GM19455 (cell line): ENCODE results near the gene ZC3H12A.
"Not testable (repeated sequence)": the region's sequence is repeated elsewhere in the genome, so short reads cannot be mapped to it uniquely, and the experiment has no call there.

Experiments used
- ATAC-seq: cut with Tn5 transposase; IDR thresholded peaks from one replicate; pipeline ENCODE4 v1.9.1; 2021; ENCODE audit not compliant: unreplicated experiment

ZC3H12A gene

DNA sequence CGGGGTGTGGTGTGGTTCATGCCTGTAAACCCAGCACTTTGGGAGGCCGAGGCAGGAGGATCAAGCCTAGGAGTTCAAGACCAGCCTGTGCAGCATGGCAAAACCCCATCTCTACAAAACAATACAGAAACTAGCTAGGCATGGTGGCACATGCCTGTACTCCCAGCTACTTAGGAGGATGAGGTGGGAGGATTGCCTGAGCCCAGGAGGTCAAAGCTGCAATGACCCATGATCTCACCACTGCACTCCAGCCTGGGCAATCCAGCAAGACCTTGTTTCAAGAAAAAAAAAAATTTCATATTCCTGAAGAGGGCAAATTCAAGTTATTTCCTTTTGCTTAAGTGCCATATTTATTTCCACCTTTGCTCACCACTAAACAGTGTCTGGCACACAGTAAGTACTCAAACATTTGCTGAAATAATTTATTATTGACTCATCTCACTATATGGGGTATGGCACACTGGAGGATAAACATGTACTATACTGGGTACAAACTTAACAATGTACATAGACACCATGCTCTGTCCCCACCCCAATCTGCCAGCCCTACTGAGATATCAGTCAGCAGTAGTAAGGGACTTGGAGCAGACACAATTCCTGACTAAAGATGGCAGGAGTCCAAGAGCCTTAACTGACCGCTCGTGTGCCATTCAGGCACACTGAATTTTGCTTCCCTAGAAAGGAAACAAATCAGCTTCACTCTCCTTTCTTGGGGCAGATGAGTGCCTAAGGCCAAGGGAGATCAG, 24.7 kb downstream of the ZC3H12A start:
- ATAC-seq: no peak

DNA sequence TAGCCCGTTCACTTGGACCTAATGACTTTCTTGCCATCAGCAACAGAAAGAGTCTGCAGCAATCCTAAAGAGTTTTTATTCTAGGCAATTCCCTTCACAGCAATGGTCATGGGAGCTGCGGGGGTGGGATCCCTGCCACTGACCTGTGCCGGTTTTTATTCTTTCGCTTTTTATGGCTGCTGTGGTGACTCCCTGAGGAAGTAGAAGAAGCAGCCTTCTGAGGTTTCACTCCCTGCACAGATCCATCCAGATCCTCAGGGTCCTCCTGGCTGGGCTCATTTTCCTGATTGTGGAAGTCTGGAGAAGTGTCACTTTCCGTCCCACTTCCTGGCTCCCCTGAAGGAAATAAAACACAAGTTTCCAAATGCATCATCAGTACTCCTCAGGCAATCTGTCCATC, 27.3 kb downstream of the ZC3H12A start:
- ATAC-seq: no peak

DNA sequence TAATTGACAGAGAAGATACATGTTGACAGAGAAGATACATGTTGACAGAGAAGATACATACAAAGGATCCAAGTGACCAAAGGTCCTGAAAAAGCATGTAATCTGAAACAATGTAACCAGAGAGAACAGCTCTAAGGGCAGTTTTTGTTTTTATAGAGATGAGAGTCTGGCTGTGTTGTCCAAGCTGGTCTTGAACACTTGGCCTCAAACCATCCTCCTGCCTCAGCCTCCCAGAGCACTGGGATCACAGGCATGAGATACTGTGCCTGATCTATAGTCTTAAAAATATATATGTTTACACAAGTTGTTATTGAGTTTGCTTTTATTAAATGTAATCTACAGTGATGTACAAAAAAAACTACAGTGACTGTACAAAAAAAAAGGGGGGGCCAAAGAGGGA, 27.7 kb downstream of the ZC3H12A start:
- ATAC-seq: no peak

DNA sequence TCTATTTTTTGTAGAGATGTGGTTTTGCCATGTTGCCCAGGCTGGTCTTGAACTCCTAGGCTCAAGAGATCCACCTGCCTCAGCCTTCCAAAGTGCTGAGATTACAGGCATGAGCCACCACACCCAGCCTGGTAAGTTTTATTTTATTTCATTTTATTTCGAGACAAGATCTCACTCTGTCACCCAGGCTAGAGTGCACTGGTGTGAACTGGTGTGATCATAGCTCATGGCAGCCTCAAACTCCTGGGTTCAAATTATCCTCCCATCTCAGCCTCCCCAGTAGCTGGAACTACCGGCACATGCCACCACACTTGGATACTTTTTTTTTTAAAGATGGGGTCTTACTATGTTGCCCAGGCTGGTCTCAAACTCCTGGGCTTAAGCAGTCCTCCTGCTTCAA, 28.4 kb downstream of the ZC3H12A start:
- ATAC-seq: not testable (repeated sequence)

DNA sequence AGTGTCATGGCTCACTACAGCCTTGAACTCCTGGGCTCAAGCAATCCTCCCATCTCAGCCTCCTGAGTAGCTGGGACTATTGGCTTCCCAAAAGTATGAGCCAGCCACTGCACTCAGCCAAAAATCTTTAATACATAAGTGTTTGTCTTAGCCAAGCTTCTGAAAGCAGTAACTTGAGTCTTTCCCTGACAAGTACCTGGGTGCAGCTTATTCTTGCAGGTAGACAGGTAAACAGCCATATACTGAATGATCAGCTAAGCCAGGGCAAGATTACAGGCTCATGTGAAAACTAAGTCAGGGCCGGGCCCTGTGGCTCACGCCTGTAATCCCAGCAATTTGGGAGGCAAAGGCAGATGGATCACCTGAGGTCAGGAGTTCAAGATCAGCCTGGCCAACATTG, 32.4 kb downstream of the ZC3H12A start:
- no peak for ATAC-seq

DNA sequence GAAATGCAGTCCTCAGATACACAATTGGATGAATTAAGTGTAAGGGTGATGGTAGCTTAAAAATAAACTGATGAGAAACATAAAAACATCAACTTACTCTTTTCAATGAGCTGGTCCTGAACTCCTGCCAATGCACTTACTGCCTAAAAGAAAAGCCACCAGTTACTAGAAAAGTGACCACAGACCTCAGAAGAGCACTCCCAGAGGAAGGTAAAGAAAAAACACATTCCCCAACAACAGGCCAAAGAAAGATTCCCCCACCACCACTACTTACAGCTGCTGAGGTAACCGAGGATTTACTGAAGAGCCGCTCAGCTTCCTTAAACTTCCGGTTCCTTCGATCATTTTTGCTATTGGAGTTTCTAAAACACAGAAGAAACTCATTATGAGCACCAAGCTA, 34.8 kb downstream of the ZC3H12A start:
- ATAC-seq: no peak

DNA sequence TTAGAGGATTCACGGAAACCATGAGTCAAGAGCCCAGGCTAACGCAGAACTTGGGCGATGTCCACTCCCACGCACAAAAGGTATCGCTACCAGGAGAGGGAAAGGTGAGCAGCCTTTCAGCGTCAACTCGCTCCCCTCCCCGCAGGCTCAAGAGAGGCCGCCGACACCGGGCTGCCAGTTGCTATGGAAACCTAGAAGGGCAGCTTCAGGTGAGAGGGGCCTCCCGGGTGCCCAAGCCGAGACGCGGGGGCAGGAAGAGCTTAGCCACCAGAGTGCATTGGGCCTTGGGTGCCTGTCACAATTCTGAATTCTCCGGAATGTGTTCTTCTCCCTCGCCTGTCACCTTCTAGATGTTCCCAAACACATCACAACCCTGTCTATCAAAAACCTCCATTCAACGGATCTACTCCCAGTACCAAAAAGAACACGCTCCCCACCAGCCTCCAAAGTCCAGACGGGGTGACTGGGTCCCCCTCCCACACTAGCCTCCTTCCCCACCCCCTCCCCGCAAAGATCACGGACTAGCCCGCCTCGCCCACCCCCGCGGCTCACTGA, 39.5 kb downstream of the ZC3H12A start:
- peak; percentile 5 for ATAC-seq

DNA sequence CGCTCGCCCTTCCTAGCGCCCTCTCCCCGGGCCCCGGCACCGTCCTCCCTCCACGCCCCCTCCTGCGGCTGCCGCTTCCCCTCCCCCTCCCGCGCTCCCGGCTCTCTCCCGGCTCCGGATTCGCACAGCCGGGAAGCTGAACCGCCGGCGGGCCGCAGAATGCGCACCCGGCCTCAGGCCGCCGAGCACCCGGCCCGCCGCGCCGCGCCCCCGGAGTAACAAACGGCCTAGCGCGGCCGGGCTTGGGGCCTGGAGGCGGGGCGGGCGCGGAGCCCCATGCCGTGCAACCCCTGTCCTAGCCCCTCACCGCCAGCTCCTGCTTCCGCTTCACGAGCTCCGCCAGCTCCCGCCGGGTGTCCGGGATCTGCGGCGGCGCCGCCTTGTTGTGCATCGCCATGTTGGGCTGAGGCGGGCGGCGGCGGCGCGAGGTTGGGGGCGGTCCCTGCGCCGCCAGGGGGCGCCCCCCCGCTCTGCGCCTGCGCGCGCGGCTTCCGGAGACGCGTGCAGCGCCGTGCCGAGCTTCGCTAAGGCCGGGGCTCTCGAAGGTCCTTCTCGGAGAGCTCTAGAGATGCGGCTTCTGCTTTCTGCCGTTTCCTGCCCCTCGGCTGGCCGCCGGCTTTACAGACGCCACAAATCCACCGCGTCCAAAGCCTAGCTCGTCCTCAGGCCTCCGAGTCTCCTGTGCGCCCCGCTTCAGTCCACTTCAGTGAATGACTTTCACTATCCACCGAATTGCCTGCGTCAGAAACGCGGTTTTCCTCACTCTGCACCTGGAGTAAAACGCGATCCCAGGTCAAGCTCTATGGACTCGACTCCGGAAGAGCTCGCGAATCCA, 40.2 kb downstream of the ZC3H12A start, which contains the start of gene MEAF6:
Gene MEAF6, minus strand, starts transcription at position 417 of the 835 bp plus-strand sequence. Its CDS starts 20 bp downstream, at position 397.
- peak; percentile 94 for ATAC-seq

DNA sequence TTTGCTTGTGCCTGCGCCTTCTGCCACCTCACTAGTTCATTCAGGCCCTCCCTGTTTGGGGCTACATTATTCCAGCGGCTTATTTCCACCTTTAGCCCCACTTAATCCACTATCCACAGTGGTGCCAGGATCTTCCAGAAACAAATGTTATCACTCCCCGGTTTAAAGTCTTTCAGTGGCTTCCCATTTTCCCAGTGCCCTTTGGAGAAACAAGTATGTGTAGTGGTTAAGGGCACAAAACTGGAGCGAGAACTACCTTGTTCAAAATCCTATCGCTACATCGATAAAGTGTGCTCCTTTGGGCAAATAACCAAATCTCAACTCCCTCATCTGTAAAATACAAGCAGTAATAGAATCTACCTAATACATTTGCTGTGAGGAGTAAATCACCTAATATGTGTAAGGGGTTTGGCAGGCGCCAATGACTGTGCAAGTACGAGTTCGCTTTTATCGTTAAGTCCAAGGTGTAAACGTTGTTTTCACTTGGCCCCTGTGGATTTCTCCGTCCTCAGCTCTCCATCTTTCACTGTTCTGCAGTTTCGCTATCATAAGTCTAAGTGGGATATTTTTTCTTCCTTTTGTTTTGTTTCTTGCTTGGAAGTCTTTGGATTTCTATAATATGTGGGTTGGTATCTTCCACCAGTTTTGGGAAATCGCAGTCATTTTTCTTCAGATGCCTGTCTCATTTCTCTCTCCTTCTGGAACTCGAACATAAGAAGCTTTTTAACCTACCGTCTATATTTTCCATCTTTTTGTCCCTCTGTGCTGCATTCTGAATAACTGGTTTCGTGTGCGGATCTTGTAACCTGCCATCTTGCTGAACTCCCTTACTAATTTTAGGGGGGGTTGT, 41.0 kb downstream of the ZC3H12A start:
- no peak for ATAC-seq

DNA sequence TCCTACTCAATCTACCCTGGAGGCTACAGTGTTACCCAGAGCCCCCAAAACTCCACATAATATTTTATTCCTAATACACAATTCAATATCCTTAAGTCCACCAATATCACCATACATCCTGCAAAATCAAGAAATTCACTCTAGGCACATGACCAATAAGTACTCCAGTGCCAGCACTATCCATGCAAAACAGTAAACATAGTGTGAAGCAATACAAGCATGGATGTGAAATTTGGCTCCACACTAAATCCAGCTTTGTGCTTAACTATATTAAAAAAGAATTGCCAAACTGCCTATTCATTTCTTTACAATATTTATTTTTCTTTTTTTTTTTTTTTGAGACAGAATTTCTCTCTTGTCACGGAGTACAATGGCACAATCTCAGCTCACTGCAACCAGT, 43.2 kb downstream of the ZC3H12A start:
- no peak for ATAC-seq

DNA sequence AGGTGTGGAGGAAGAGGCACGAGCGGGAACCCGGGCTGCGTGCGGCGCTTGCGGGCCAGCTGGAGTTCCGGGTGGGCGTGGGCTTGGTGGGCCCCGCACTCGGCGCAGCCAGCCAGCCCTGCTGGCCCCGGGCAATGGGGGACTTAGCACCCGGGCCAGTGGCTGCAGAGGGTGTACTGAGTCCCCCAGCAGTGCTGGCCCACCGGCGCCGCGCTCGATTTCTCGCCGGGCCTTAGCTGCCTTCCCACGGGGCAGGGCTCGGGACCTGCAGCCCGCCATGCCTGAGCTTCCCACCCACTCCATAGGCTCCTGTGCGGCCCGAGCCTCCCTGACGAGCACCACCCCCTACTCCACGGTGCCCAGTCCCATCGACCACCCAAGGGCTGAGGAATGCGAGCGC, 43.9 kb downstream of the ZC3H12A start:
- not testable (repeated sequence) for ATAC-seq

DNA sequence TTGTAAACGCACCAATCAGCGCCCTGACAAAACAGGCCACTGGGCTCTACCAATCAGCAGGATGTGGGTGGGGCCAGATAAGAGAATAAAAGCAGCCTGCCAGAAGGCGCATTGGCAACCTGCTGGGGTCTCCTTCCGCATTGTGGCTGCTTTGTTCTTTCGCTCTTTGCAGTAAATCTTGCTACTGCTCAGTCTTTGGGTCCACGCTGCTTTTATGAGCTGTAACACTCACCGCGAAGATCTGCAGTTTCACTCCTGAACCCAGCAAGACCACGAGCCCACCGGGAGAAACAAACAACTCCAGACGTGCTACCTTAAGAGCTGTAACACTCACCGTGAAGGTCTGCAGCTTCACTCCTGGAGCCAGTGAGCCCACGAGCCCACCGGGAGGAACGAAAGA, 44.5 kb downstream of the ZC3H12A start:
- ATAC-seq: not testable (repeated sequence)

DNA sequence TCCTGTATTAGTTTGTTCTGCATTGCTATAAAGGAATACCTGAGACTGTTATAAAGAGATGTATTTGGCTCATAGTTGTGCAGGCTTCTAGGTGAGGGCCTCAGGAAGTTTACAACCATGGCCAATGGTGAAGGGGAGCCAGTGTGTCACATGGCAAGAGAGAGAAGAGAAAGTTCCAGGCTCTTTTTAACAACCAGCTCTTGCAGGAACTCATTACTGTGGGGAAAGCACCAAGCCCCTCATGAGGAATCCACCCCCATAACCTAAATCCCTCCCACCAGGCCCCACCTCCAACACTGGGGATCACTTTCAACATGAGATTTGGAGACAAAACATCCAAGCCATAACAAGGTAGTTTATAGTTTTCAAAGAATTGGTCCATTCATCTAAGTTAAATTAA, 45.2 kb downstream of the ZC3H12A start:
- no peak for ATAC-seq

DNA sequence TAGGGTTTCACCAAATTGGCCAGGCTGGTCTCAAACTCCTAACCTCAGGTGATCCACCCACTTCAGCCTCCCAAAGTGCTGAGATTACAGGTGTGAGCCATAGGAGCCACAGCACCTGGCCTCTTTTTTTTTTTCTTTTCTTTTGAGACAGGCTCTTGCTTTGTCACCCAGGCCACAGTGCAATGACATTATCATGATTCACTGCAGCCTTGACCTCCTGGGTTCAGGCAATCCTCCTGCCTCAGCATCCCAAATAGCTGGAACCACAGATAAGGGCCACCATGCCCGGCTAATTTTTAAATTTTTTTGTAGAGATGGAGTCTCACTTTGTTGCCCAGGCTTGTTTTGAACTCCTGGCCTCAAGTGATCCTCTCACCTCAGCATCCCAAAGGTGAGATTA, 55.5 kb downstream of the ZC3H12A start:
- ATAC-seq: not testable (repeated sequence)

DNA sequence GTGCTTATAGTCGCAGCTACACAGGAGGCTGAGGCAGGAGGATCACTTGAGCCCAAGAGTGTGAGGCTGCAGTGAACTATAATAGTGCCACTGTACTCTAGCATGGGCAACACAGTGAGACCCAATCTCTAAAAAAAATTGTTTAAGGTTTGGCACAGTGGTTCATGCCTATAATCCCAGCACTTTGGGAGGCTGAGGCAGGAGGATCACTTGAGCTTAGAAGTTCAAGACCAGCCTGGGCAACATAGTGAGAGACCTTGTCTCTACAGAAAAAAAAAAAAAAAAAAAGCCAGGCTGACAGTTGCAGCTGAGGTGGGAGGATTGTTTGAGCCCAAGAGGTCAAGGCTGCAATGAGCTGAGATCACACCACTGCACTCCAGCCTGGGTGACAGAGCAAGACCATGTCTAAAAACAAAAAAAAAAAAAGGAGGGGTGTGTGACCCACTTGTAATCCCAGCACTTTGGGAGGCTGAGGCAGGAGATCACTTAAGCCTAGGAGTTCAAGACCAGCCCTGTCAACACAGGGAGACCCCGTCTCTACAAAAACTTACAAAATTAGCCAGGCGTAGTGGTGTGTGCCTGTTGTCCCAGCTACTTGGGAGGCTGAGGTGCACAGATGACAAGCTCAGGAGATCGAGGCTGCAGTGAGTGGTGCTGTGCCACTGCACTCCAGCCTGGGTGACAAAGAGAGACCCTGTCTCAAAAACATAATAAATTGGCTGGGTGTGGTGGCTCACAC, 58.2 kb downstream of the ZC3H12A start:
- not testable (repeated sequence) for ATAC-seq

DNA sequence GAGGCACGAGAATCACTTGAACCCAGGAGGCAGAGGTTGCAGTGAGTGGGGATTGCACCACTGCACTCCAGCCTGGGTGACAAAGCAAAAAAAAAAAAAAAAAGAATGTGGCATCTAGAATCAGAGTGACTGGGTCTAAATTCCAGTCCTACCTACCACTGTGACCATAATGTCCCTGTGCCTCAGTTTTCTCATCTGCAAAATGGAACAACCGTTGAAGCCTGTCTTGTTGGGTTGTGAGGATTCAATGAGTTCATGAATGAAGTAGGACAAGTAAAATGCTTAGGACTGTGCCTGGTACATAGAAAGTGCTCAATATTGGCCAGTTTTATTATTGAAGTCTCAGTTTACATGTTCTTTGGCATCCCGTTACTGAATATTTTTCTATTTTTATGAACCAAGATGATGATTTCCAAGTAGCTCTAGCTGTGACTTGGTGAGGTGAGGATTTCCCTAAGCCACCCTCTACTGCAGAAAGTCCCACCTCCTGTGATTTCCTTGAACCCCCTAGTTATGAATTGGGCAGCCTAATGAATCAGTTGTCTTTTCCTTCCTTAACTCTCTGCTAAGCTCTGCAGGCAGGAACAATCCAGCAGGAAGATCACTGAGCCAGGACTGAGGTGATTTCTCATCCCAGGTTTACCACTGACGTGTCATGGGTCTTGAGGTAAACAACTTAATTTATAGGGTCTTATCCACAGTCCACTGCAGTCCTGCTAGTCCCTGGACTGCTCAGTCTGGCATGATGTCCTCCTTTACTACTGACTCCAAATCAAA, 59.1 kb downstream of the ZC3H12A start:
- no peak for ATAC-seq
